Measurements from ENCODE around the gene SKA3. TPM values are rescaled to one million over a fixed set of nuclear protein-coding genes. Genes with fewer than 3 reads are reported as not detected.
"Not testable (repeated sequence)": the region's sequence is repeated elsewhere in the genome, so short reads cannot be mapped to it uniquely, and the experiment has no call there.

Gene SKA3
- total and polyA plus RNA-seq, 2 donors (not counting 1 experiment from before 2014, with no cell fraction given): 6.1 to 6.6 TPM

- Histone ChIP-seq H3K27ac (ENCODE audit: insufficient read depth, low read length) (no peak overlapping the region), H3K79me2 (ENCODE audit: control insufficient read depth, insufficient read depth, low read length) (peaks cover 22% of the 10 kb centered on the region), H3K27me3 (ENCODE audit: control insufficient read depth, insufficient read depth, low read length) (no peaks in the 10 kb centered on the region), H2AFZ (ENCODE audit: low read length) (no peak overlapping the region), H3K9ac (ENCODE audit: insufficient read depth, low read length) (no peak overlapping the region), H3K4me2 (ENCODE audit: extremely low read depth, insufficient read depth, low read length) (no peak overlapping the region), H3K4me3 (replicated peaks in 1 of 4; ENCODE audit: control extremely low read depth in 1 of 4, insufficient read depth in 1 of 4, low read depth in 3 of 4, low read length in 4 of 4) (no peak overlapping the region), H4K20me1 (ENCODE audit: control insufficient read depth, extremely low read depth, insufficient read depth, low read length) (no peaks in the 10 kb centered on the region), H3K36me3 (ENCODE audit: control insufficient read depth, insufficient read depth, low read length) (no peaks in the 10 kb centered on the region), H3K4me1 (ENCODE audit: control insufficient read depth, extremely low read depth, insufficient read depth, low read length) (peaks cover 4% of the 10 kb centered on the region), H3K9me3 (ENCODE audit: control insufficient read depth, insufficient read depth, low read depth, low read length) (no peaks in the 10 kb centered on the region)
- DNase-seq (ENCODE audit: low read depth in 2 of 2): peak; percentile 26 to 37
- TF ChIP-seq CTCF (conservative IDR thresholded peaks at IDR 0.05 in 1 of 2, IDR thresholded peaks at IDR 0.05 in 1 of 2; ENCODE audit: low read depth in 1 of 2, low read length in 2 of 2) (no peak), EZH2 (IDR thresholded peaks at IDR 0.05; ENCODE audit: low read length, missing control alignments) (no peak)
Observed at GRCh38 chr13:21137696-21138095, 38.7 kb downstream of the SKA3 start.

- H3K79me2 ChIP-seq (ENCODE audit: control insufficient read depth, insufficient read depth, low read length); H3K9ac ChIP-seq (ENCODE audit: insufficient read depth, low read length); H3K9me3 ChIP-seq (ENCODE audit: control insufficient read depth, insufficient read depth, low read depth, low read length); H3K4me3 ChIP-seq (replicated peaks in 1 of 4; ENCODE audit: control extremely low read depth in 1 of 4, insufficient read depth in 1 of 4, low read depth in 3 of 4, low read length in 4 of 4); DNase-seq (ENCODE audit: low read depth in 2 of 2); H2AFZ ChIP-seq (ENCODE audit: low read length); H3K27ac ChIP-seq (ENCODE audit: insufficient read depth, low read length); H3K36me3 ChIP-seq (ENCODE audit: control insufficient read depth, insufficient read depth, low read length); H3K27me3 ChIP-seq (ENCODE audit: control insufficient read depth, insufficient read depth, low read length); H4K20me1 ChIP-seq (ENCODE audit: control insufficient read depth, extremely low read depth, insufficient read depth, low read length); H3K4me2 ChIP-seq (ENCODE audit: extremely low read depth, insufficient read depth, low read length); H3K4me1 ChIP-seq (ENCODE audit: control insufficient read depth, extremely low read depth, insufficient read depth, low read length): not testable (repeated sequence)
Observed at GRCh38 chr13:21135833-21136232, 40.5 kb downstream of the SKA3 start.

- Histone ChIP-seq H2AFZ (ENCODE audit: low read length) (no peak overlapping the region), H3K27ac (ENCODE audit: insufficient read depth, low read length) (no peak overlapping the region), H3K9ac (ENCODE audit: insufficient read depth, low read length) (no peak overlapping the region), H3K4me2 (ENCODE audit: extremely low read depth, insufficient read depth, low read length) (no peak overlapping the region), H3K4me1 (ENCODE audit: control insufficient read depth, extremely low read depth, insufficient read depth, low read length) (peaks cover 1% of the 10 kb centered on the region), H3K79me2 (ENCODE audit: control insufficient read depth, insufficient read depth, low read length) (no peaks in the 10 kb centered on the region), H3K9me3 (ENCODE audit: control insufficient read depth, insufficient read depth, low read depth, low read length) (no peaks in the 10 kb centered on the region), H3K36me3 (ENCODE audit: control insufficient read depth, insufficient read depth, low read length) (no peaks in the 10 kb centered on the region), H3K27me3 (ENCODE audit: control insufficient read depth, insufficient read depth, low read length) (no peaks in the 10 kb centered on the region), H3K4me3 (replicated peaks in 1 of 4; ENCODE audit: control extremely low read depth in 1 of 4, insufficient read depth in 1 of 4, low read depth in 3 of 4, low read length in 4 of 4) (no peak overlapping the region), H4K20me1 (ENCODE audit: control insufficient read depth, extremely low read depth, insufficient read depth, low read length) (no peaks in the 10 kb centered on the region)
- no peak for DNase-seq (ENCODE audit: low read depth in 2 of 2)
- TF ChIP-seq CTCF (conservative IDR thresholded peaks at IDR 0.05 in 1 of 2, IDR thresholded peaks at IDR 0.05 in 1 of 2; ENCODE audit: low read depth in 1 of 2, low read length in 2 of 2) (no peak), EZH2 (IDR thresholded peaks at IDR 0.05; ENCODE audit: low read length, missing control alignments) (no peak)
Observed at GRCh38 chr13:21134475-21134874, 41.9 kb downstream of the SKA3 start.

Data from fibroblast of lung (primary cell).